HUES64 (cell line): ENCODE data around the gene EPB41L1.

ENCODE experiments used
- H3K27ac ChIP-seq: 2 replicates; pipeline ENCODE4 v1.7.0; 2013; ENCODE audit warnings: low read depth, low read length, inconsistent platforms
- H3K27me3 ChIP-seq: 2 replicates; pipeline ENCODE4 v1.6.1; 2013; ENCODE audit warnings: mild to moderate bottlenecking, low read length; ENCODE audit not compliant: insufficient read depth
- H3K36me3 ChIP-seq: 2 replicates; pipeline ENCODE4 v1.6.1; 2013; ENCODE audit warnings: mild to moderate bottlenecking, low read length; ENCODE audit not compliant: insufficient read depth
- H3K4me1 ChIP-seq: 2 replicates; pipeline ENCODE4 v1.6.1; 2013; ENCODE audit warnings: mild to moderate bottlenecking, low read length, moderate library complexity; ENCODE audit not compliant: insufficient read depth
- H3K4me3 ChIP-seq: 2 replicates; pipeline ENCODE4 v1.5.1; 2013; ENCODE audit warnings: mild to moderate bottlenecking, low read length, moderate library complexity
- H3K9ac ChIP-seq: 2 replicates; pipeline ENCODE4 v1.6.1; 2013; ENCODE audit warnings: mild to moderate bottlenecking, low read depth, low read length
- H3K9me3 ChIP-seq: 2 replicates; pipeline ENCODE4 v1.6.1; 2013; ENCODE audit warnings: low read depth, low read length; ENCODE audit not compliant: insufficient read depth
- WGBS: fragments of 150-250, 120-280 bp; methylation state at CpG from one replicate; pipeline ENCODE4 v1.1.7; 2013; ENCODE audit warnings: missing lambda C conversion rate; 5-methylcytosine and 5-hydroxymethylcytosine counted together

EPB41L1 gene

GRCh38 chr20:36234771-36235320, 80.3 kb downstream of the EPB41L1 start:
- no peak overlapping the region for H3K4me3 ChIP-seq
- H3K36me3 ChIP-seq = peaks cover 8% of the 10 kb centered on the region
- peaks cover 6% of the 10 kb centered on the region; the same call in 1 of the 2 replicates for H3K4me1 ChIP-seq
- no peaks in the 10 kb centered on the region for H3K9me3 ChIP-seq
- no peak overlapping the region for H3K9ac ChIP-seq
- H3K27ac ChIP-seq = no peak overlapping the region
- H3K27me3 ChIP-seq = no peaks in the 10 kb centered on the region; the same call in 1 of the 2 replicates
- 90% methylated on average over 4 of the region's 4 CpGs for WGBS

GRCh38 chr20:36235892-36236785, 81.6 kb downstream of the EPB41L1 start, which contains the start of gene AAR2:
TSS of gene AAR2 (plus strand) at chr20:36236478. CDS start at chr20:36239869, 3,391 bp downstream.
- Histone ChIP-seq H3K9ac (peak within 1 kb of the TSS; percentile 89), H3K4me1 (peaks cover 6% of the 10 kb centered on the region; the same call in 1 of the 2 replicates), H3K27ac (peak within 1 kb of the TSS; percentile 67), H3K27me3 (no peaks in the 10 kb centered on the region; the same call in 1 of the 2 replicates), H3K9me3 (no peaks in the 10 kb centered on the region), H3K36me3 (peaks cover 21% of the 10 kb centered on the region), H3K4me3 (peak within 1 kb of the TSS; percentile 97)
- 18% methylated on average over 44 of the region's 44 CpGs for WGBS

GRCh38 chr20:36236786-36237121, 82.2 kb downstream of the EPB41L1 start:
- Histone ChIP-seq H3K27ac (peak overlapping the region; percentile 67; the same call in 1 of the 2 replicates), H3K4me3 (peak overlapping the region; percentile 97), H3K36me3 (peaks cover 27% of the 10 kb centered on the region), H3K9ac (peak overlapping the region; percentile 89), H3K27me3 (no peaks in the 10 kb centered on the region; the same call in 1 of the 2 replicates), H3K4me1 (peaks cover 6% of the 10 kb centered on the region; the same call in 1 of the 2 replicates), H3K9me3 (no peaks in the 10 kb centered on the region)
- WGBS = 0% methylated on average over 6 of the region's 6 CpGs

GRCh38 chr20:36237477-36237876, 82.9 kb downstream of the EPB41L1 start:
- Histone ChIP-seq H3K36me3 (peaks cover 32% of the 10 kb centered on the region), H3K4me3 (peak overlapping the region; percentile 97), H3K27me3 (no peaks in the 10 kb centered on the region; the same call in 1 of the 2 replicates), H3K9me3 (no peaks in the 10 kb centered on the region), H3K9ac (no peak overlapping the region; the same call in 1 of the 2 replicates), H3K27ac (no peak overlapping the region), H3K4me1 (peaks cover 6% of the 10 kb centered on the region; the same call in 1 of the 2 replicates)
- 89% methylated on average over 4 of the region's 5 CpGs for WGBS

DNA sequence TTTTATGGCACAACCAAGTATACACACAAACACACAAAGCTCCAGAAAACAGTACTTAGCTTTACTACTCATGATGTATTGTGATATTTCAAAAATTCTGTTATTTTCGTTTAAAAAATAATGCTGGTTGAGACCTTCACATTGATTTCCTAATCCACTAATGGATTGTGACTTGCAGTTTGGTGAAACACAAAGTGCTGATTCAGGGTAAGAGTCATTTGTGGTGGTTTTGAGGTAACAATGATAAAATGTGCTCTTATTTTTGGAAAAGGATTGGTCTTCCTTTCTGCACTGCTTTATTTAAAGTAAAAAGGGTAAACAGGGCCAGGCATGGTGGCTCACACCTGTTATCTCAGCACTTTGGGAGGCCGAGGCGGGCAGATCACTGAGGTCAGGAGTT, 83.6 kb downstream of the EPB41L1 start:
- no peak overlapping the region for H3K4me3 ChIP-seq
- no peak overlapping the region for H3K9ac ChIP-seq
- no peak overlapping the region for H3K27ac ChIP-seq
- H3K9me3 ChIP-seq = no peaks in the 10 kb centered on the region
- H3K36me3 ChIP-seq = peaks cover 39% of the 10 kb centered on the region
- peaks cover 6% of the 10 kb centered on the region; the same call in 1 of the 2 replicates for H3K4me1 ChIP-seq
- 94% methylated on average over 3 of the region's 3 CpGs for WGBS
- H3K27me3 ChIP-seq = no peaks in the 10 kb centered on the region; the same call in 1 of the 2 replicates

DNA sequence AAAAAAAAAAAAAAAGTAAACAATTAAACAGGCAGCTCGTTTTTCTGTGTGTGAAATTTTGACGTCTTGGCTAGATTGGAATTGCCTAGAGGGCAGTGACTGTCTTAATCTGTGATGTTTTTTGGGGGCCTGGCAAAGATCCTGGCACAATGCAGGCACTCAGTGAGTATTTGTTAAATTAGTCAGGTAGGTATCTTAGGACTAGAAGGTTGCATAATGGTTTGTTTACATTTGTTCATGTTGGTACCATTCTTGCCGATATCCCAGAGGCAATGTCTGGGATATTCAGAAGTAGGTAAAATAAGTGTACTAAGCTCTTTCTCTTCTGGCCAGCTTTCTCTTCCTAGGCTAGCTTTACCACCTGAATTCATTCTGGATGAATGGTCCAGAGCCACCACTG, 84.2 kb downstream of the EPB41L1 start:
- no peak overlapping the region for H3K9ac ChIP-seq
- WGBS = 89% methylated on average over 3 of the region's 3 CpGs

DNA sequence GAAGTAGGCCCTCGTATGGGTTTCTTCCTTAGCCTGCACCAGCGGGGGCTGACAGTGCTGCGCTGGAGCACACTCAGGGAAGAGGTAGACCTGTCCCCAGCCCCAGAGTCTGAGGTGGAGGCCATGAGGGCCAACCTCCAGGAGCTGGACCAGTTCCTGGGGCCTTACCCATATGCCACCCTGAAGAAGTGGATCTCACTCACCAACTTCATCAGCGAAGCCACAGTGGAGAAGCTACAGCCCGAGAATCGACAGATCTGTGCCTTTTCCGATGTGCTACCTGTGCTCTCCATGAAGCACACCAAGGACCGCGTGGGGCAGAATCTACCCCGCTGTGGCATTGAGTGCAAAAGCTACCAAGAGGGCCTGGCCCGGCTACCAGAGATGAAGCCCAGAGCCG, 85.5 kb downstream of the EPB41L1 start:
- 96% methylated on average over 12 of the region's 12 CpGs for WGBS
- Histone ChIP-seq H3K36me3 (peaks cover 58% of the 10 kb centered on the region), H3K27ac (no peak overlapping the region), H3K4me1 (peaks cover 6% of the 10 kb centered on the region; the same call in 1 of the 2 replicates), H3K27me3 (no peaks in the 10 kb centered on the region), H3K9ac (no peak overlapping the region), H3K4me3 (no peak overlapping the region), H3K9me3 (no peaks in the 10 kb centered on the region)

More for the DNA sequence above, 84.2 kb downstream of the EPB41L1 start:
- H3K4me1 ChIP-seq = peaks cover 6% of the 10 kb centered on the region; the same call in 1 of the 2 replicates
- H3K4me3 ChIP-seq = no peak overlapping the region
- no peak overlapping the region for H3K27ac ChIP-seq
- H3K27me3 ChIP-seq = no peaks in the 10 kb centered on the region; the same call in 1 of the 2 replicates
- H3K36me3 ChIP-seq = peaks cover 45% of the 10 kb centered on the region
- no peaks in the 10 kb centered on the region for H3K9me3 ChIP-seq

- H3K36me3 ChIP-seq = peaks cover 74% of the 10 kb centered on the region
- no peak overlapping the region for H3K27ac ChIP-seq
- WGBS = 92% methylated on average over 4 of the region's 4 CpGs
These were observed 87.1 kb downstream of the EPB41L1 start for GRCh38 chr20:36241678-36242077.

GRCh38 chr20:36243726-36244125, 89.2 kb downstream of the EPB41L1 start:
- Histone ChIP-seq H3K4me3 (no peak overlapping the region), H3K4me1 (no peaks in the 10 kb centered on the region), H3K36me3 (peaks cover 94% of the 10 kb centered on the region), H3K9me3 (no peaks in the 10 kb centered on the region), H3K27me3 (no peaks in the 10 kb centered on the region), H3K9ac (no peak overlapping the region), H3K27ac (no peak overlapping the region)
- WGBS = 97% methylated on average over 1 of the region's 1 CpG

More at GRCh38 chr20:36241678-36242077, 87.1 kb downstream of the EPB41L1 start:
- Histone ChIP-seq H3K4me3 (no peak overlapping the region), H3K4me1 (peaks cover 6% of the 10 kb centered on the region; the same call in 1 of the 2 replicates), H3K9ac (no peak overlapping the region), H3K27me3 (no peaks in the 10 kb centered on the region), H3K9me3 (no peaks in the 10 kb centered on the region)

GRCh38 chr20:36246401-36246800, 91.9 kb downstream of the EPB41L1 start:
- peaks cover 91% of the 10 kb centered on the region for H3K36me3 ChIP-seq
- H3K4me1 ChIP-seq = no peaks in the 10 kb centered on the region
- no peaks in the 10 kb centered on the region for H3K9me3 ChIP-seq
- H3K27ac ChIP-seq = no peak overlapping the region
- no peaks in the 10 kb centered on the region for H3K27me3 ChIP-seq
- 97% methylated on average over 4 of the region's 4 CpGs for WGBS
- no peak overlapping the region for H3K9ac ChIP-seq
- no peak overlapping the region for H3K4me3 ChIP-seq

DNA sequence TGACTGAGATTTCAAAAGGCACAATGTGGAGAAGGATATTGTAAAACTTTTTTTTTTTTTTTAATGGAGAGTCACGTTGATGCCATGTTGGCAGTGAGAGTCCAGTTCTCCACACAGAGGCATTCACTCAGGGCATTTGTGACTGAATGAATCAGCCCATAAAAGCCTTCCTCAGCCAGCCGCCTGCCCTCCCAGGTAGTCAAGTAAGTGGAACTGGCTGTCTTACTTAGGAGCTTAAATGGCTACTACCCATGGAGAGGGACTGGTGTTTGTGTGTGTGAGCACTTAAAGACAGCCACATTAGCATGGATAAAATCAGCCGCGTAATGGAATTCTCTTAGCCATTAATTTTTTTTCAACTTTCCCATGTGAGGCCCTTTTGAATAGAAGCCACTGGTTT, 94.3 kb downstream of the EPB41L1 start:
- WGBS = 92% methylated on average over 4 of the region's 4 CpGs

More for the DNA sequence above, 94.3 kb downstream of the EPB41L1 start:
- H3K4me1 ChIP-seq = no peaks in the 10 kb centered on the region
- H3K9ac ChIP-seq = no peak overlapping the region
- H3K4me3 ChIP-seq = no peak overlapping the region
- no peaks in the 10 kb centered on the region for H3K27me3 ChIP-seq
- H3K9me3 ChIP-seq = no peaks in the 10 kb centered on the region
- H3K27ac ChIP-seq = no peak overlapping the region
- peaks cover 84% of the 10 kb centered on the region for H3K36me3 ChIP-seq
